Uterus (tissue), 2 donors: ENCODE results near the gene COX4I1.

ENCODE experiments used
- POLR2A ChIP-seq, 2 donors: fragments of 450-650 bp; IDR thresholded peaks; one replicate each; pipeline ENCODE4 v1.6.1; 2016; ENCODE audit warnings: antibody characterized with exemption in 2 of 2, mild to moderate bottlenecking in 1 of 2, moderate library complexity in 1 of 2
- TF ChIP-seq, protein P1 (sequence below), 4 experiments: fragments of 200-600 bp in 2 of 4; fragments of 450-650 bp in 2 of 4; sonication (generic) in 2 of 4; IDR thresholded peaks; one replicate each; pipeline ENCODE4 v1.5.1; 2016 to 2019; ENCODE audit warnings: antibody characterized with exemption in 4 of 4, mild to moderate bottlenecking in 2 of 4, moderate library complexity in 1 of 4

DNA sequence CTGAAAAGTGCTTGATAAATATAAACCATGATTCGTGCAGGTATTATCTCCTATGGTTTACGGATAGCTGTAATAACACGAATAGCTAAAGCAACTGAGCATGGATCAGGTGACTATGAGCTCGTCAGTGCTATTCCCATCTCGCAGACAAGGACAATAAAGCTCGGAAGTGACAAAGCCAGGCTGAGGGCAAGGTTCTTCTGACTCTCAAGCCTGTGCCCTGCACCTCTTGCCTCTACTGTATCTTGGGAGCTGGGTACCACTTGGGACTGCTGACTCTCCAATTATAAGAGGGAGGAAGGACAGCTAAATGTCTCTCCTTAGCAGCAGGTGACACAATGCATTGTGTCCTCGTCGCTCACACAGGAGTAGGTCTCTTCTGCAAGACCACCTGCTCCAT is 49.9 kb downstream of the COX4I1 start:
- TF ChIP-seq POLR2A (IDR thresholded peaks at IDR 0.05) = no peak
- TF ChIP-seq, protein P1, sequence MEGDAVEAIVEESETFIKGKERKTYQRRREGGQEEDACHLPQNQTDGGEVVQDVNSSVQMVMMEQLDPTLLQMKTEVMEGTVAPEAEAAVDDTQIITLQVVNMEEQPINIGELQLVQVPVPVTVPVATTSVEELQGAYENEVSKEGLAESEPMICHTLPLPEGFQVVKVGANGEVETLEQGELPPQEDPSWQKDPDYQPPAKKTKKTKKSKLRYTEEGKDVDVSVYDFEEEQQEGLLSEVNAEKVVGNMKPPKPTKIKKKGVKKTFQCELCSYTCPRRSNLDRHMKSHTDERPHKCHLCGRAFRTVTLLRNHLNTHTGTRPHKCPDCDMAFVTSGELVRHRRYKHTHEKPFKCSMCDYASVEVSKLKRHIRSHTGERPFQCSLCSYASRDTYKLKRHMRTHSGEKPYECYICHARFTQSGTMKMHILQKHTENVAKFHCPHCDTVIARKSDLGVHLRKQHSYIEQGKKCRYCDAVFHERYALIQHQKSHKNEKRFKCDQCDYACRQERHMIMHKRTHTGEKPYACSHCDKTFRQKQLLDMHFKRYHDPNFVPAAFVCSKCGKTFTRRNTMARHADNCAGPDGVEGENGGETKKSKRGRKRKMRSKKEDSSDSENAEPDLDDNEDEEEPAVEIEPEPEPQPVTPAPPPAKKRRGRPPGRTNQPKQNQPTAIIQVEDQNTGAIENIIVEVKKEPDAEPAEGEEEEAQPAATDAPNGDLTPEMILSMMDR (IDR thresholded peaks at IDR 0.05) = no peak
